NCI-H2107 treated with DMSO at 0.1 percent for 48 hours (cell line): Measurements from ENCODE around the gene GALNT2.

Source experiments
- DNase-seq: peaks from one replicate; lab custom pipeline; 2025; ENCODE audit not compliant: unreplicated experiment; lab: John Stamatoyannopoulos, UW

GALNT2 gene

DNA sequence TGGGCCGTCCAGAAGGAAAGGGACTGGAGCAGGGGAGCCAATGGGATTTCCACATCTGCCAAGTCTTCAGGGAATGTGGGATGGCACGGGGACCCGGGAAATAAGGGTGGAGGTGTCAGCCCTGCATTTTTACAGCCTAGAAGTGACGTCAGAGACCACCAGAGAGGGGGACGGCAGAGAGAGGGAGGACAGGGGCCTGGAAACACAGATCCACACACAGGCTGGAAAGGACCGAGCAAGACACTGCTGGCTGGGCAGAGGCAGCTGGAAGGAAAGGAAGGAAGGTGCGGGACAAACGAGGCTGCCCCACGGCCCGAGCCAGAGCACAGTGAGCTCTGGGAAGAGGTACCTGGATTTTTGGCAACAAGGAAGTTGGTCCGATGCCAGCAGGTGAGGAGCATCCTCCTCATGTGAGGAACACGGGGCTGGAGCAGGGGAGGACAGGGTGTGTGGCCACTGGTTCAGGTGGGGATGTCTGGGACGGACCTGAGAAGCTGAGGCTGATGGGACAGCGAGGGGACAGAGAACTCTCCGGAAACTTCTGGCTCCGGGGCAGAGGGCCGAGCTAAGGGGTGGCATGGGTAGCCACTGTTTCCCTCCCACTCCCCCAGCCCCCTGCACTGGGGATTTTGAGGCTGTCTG, 220.8 kb downstream of the GALNT2 start:
- no peak for DNase-seq

DNA sequence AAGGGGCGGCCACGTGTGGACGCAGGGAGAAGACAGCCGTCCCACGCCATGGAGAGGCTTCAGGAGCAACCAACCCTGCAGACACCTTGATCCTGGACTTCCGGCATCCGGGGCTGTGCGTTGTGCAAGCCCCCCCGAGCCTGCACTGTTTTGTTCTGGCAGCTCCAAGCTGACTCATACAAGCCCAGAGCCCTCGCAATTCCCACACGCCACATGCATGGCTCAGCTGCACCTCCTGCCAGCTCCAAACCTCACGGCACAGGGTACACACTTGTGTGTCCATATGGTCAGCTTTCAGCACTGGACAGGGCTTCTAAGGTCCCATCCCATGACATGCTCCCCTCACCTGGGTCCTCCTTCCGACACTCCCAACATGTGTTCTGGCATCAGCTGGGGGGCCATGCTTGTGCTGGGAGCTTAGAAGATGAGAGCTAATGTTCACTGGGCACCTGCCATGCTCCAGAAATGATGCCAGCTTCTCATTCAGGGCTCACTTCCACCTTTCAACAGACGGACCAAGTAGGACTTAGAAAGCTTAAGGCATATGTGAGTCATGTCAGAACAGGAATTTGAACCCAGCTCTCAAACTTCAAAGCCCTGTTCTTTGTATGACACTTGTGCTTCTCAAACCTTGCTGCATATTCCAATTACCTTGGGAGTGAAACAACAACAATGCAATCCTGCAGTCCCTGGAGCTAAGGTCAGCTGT, 221.8 kb downstream of the GALNT2 start:
- no peak for DNase-seq

DNA sequence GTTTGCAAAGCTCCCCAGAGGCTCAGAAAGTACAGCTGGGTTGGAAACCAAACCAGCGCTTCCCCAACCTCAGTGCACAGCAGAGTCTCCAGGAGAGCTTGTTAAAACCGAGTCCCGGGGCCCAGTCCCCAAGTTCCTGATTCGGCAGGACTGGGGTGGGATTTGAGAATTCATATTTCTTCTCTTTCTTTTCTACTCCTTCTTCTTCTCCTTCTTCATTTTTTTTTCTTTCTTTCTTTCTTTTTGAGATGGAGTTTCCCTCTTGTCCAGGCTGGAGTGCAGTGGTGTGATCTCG, 222.3 kb downstream of the GALNT2 start:
- no peak for DNase-seq

- DNase-seq: peak; percentile 58
Observed at GRCh38 chr1:230291731-230292620, 224.9 kb downstream of the GALNT2 start.

GRCh38 chr1:230292689-230293389, 225.8 kb downstream of the GALNT2 start:
- DNase-seq: peak; percentile 89

DNA sequence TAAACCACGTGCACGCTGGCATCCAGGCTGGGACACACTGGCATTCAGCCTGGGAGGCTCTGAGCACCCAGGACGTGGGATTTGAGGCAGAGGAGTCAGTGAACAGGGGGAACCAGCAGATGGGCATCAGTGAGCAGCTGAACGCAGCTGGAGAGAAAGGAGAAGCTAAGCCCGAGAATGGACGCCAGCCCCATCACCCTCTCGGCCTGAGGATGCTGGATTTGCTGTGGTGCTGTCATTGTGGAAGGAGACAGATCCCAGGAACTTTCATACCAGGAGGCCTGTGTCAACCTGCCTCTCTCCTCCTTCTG, 226.3 kb downstream of the GALNT2 start:
- peak; percentile 65 for DNase-seq

GRCh38 chr1:230295367-230295766, 228.3 kb downstream of the GALNT2 start:
- no peak for DNase-seq

DNA sequence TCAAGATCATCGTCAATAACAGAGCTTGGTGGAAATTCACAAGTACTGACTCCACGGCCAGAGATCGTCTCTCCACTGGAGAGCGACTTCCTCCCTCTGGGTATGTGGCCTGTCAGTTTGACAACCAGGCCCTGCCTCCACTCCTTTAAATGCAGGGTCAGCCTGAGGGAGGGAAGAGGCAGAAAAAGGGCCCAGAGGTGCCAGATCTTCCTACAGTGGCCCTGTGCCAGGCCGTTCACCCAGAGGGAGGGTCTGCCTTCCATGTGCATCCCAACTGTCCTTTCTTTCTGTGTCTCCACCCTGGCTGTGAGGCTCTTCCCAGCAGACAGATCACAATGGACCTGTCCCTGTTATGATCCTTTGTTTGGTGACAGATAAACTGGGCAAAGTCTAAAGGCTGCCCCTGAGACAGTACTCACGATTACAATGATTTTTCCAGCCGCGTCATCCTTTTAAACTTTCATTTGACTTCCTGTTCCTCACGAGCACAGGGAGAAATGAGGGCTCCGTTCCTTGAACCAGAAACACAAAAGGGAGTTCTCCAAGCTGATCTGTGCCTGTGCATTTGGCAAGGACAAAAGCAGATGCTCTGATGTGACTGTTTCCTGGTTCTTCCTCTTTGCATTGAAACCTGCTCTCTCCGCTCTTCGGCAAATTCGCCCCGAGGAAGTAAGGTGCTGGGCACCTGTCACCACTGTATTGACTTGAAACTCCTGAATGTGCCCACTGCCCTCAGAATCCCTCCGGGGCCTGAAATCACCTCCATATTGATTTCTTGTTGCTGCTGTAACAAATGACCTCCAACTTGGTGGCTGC, 232.4 kb downstream of the GALNT2 start:
- peak; percentile 67 for DNase-seq

DNA sequence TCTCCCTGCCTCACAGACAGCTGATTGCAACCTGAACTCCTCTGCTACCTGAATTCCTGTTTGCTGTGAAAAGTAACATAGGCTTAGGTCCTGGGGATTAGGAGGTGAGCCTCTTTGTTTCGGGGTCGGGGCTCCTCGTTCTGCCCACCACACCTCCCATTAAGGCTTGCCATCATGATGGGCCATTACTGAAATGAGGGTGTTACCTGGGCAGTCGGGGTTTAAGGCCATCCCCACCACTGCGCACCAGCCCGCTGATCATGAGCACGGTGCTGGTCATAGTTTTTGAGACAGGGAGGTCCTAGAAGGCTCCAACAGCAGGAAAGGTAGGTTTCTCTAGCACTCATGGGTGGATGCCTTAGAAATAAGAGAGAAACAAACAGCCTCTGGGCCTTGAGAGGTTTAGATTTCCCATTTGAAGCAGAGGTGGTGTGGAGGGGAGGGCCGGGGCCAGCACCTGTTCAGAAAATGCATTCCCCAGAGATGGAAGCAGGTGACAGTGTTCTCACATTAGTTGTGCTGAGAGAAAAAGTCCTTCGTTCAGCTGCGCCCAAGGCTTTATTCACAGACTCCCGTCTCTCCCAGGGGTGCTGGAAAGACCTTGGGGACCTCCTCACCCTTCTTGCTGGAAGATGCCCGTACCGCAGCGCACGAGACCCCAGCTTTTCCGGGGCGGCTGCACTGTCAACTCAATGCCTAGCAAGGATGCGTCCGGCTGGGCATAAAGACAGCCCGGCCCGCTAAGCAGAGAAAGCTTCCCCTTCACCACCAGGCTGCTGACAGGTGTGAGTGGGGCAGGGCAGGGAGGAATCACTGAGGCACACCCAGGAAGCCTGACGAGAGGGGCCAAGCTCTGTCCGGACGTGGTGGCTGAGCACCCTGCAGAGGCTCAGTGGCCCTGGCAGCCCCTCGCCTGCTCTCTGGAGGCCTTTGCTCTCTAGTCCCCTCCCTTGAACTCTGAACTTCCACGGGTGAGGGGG, 233.6 kb downstream of the GALNT2 start:
- peak; percentile 96 for DNase-seq

DNA sequence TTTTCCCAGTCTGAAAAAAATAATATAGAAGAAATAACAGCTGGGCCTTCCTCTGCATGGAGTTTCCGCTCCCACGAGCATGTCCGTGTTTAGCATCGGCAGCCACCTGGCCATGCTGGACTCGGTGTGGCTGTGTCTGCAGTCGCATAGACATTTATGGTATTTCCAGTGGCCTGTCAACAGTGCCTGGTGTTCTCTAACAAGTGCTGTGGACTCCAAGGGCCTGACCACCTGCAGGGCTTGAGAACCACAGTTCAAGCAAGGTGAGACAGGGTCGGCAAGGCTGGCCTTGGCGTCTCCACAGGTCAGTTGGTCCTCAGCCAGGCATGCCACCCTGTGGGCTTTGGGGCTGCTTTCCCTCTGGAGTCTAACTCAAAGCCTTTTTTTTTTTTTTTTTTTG, 234.3 kb downstream of the GALNT2 start:
- no peak for DNase-seq

GRCh38 chr1:230301822-230302221, 234.8 kb downstream of the GALNT2 start:
- DNase-seq: peak; percentile 41

DNA sequence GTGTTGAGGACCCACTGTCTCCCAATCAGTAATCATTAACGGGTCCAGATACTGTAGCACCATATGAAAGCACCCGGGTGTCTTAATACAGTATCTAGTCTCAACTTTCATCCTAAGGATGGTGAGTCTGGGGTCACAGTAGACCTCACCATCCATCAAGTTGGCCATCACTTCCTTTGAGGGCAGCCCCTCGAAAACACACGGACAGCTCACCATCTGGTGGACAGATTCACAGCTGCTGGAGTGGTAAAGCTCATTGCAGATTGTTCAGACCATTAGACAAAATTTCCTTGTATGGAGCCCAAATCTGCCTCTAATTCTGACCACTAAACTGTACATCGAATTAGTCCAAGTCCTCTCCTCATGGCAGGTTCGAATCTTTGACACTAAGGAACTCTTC, 236.0 kb downstream of the GALNT2 start:
- no peak for DNase-seq

DNA sequence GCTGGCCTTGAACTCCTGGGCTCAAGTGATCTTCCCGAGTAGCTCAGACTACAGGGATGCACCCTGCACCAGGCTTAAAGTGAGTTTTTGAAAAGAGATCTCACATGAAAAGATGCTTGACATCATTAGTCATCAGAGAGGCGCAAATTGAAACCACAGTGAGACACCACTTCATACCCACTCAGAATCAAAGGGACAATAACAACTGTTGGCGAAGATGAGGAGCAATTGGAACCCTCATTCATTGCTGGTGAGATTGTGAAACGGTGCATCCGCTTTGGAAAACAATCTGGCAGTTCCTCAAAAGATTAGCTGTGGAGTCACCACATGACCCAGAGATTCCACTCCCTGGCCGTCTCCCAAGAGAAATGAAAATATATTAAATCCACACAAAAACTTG, 236.8 kb downstream of the GALNT2 start:
- DNase-seq: peak; percentile 90

GRCh38 chr1:230306169-230306568, 239.1 kb downstream of the GALNT2 start:
- DNase-seq: no peak

- no peak for DNase-seq
Observed at GRCh38 chr1:230307213-230307612, 240.2 kb downstream of the GALNT2 start.

DNA sequence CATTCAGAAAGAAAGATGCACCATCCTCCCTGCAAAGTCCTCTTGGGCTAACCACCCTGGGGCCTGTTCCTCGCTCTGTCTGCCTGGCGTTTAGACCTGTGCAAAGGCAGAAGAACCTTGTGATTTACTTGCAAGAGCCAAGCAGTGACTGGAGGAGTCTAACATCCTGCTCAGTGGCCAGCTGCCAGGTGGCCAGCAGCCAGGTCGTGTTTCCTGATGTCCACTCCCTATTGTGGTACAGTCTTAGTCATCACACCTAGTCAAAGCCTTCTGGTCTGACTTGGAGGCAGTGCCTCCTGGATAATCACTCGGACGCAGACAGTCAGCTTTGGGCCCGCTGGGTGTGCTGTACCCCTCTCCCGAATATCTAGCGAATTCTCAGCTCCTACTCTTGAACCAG, 241.0 kb downstream of the GALNT2 start:
- DNase-seq: no peak

DNA sequence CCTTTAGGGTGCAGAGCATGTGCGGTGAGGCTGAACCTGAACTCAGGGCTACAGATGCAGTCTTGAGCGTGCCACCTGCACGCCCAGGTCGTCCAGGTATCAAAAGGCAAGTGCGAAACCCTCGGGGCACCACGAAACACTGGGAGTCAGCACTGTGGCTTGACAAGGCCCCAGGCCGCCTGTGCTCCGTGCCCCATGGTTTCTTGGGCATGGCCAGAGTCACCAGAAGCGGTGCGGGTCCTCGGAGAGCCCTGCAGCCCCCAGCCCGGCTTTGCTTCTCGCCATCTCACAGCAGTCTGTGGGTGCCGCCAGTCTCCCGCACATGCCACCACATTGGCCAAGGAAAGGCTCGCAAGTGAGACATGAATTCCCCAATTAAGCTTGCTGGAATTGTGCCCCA, 241.8 kb downstream of the GALNT2 start:
- DNase-seq: no peak

- DNase-seq: no peak
Observed at GRCh38 chr1:230309646-230310177, 242.7 kb downstream of the GALNT2 start.
